Muscle of back (tissue), 11 donors: ENCODE results near the gene TRPM2. TPM values are rescaled to one million over a fixed set of nuclear protein-coding genes. Genes with fewer than 3 reads are reported as not detected.

ENCODE experiments used
- DNase-seq, 3 donors: peaks; one replicate each; pipeline versions ENCODE4 v3.0.0 to v3.0.0-alpha.2; 2013
- polyA plus RNA-seq, 10 donors: library from polyadenylated mRNA; unstranded; fragments of 120-200 nt; gene quantifications; one replicate each; pipeline ENCODE4 v1.2.1, GENCODE V29; 2013; ENCODE audit not compliant: insufficient read length in 10 of 10

The TRPM2 gene
- polyA plus RNA-seq, 10 donors, result 0.74 to 2.4 (median 1.7) TPM

- no peak for DNase-seq
These were observed 127.0 kb downstream of the TRPM2 start for GRCh38 chr21:44480200-44481053.

DNA sequence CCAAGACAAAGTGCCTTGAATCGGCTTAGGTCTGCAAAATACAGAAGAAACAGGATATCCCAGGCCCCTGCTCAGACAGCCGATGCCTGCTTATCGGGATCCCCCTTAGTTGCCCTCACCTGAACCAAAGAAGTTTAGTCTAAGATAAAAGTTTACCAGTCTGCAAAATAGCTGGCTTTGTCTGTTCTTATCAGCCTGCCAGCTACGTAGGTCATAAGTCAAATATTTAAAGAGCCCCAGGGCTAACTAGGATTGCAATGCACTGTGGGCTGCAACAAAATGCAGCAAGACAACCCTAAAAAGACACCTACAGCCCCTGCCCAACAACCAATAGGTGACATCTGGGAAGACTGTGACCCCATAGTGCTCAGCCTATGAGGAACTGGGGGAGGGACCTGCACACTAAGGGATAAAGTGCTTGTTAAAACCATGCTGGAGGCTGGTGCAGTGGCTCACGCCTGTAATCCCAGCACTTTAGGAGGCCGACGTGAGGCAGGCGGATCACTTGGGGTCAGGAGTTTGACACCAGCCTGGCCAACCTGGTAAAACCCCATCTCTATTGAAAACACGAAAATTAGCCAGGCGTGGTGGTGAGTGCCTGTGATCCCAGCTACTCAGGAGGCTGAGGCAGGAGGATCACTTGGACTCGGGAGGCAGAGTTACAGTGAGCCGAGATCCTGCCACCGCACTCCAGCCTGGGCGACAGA lies 129.3 kb downstream of the TRPM2 start:
- no peak for DNase-seq

DNA sequence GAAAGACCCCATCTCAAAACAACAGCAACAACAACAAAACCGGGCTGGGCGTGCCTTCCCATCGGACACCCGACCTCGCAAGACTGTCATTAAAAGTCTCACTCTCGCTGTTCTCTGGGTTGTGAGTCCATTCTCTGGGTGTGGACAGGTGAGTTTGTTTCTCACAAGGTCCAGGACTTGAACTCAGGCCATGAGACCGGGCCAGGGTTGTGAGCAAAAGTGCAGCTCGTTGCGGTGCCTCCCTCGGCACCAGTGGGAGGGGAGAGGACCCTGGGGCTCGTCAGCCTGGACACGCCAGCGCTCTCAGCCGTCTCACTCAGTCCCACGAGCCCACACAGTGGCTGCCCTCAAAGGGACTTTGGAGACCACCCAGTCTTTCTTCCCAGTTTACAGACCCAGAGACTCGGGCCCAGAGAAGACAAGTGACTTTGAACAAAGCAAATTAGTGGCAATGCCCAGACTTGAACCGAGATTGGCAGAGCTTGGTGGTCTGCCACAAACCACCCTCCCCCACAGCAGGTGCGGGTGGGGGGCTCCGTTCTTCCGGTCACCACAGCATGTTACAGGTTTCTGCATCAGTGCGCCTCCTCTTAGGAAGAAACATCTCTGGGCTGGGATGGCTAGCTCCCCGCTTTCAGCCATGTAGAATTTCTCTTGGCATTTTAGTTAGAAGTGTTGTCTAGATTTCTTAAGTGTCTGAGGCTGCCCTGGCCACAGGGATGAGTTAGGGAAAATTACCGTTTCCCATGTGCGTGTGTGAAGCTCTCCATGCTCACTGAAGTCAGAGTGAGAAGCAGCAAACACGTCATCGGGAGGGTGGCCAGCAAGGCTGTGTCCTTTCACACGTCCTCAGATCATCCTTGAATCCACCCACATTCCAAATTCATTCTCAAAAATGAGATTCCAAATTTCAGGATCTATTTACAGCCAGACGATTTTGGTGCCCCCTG lies 130.1 kb downstream of the TRPM2 start:
- no peak for DNase-seq

DNA sequence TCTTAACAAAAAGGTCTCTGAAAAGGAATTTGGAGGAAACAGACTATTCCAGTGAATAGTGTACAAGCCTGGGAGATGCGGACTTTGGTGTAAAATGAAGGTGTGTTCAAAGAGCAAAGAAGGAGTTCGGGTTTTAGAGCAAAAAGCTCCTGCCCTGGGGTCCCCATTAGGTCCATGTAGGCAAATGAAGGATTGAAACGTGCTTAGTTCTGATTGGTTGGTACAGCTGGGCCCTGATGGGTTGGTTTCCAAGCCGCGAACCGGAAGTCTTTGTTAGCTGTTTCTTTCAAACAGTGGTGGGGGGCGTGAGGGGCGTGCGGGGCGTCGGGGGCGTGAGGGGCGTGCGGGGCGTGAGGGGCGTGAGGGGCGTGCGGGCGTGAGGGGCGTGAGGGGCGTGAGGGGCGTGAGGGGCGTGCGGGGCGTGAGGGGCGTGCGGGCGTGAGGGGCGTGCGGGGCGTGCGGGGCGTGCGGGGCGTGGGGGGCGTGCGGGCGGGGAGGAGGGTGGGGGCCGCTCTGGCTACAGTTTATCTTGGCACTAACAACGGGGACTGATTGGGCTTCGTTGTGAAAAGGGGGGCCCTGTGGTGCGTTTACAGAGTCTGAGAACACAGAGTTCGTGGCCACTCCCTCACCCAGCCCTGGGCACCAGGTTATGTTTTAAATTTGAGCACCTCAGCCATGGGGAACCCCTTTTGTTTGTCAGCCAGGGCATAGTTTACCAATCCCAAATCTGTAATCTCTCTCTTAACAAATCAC lies 131.3 kb downstream of the TRPM2 start:
- DNase-seq, result no peak

DNA sequence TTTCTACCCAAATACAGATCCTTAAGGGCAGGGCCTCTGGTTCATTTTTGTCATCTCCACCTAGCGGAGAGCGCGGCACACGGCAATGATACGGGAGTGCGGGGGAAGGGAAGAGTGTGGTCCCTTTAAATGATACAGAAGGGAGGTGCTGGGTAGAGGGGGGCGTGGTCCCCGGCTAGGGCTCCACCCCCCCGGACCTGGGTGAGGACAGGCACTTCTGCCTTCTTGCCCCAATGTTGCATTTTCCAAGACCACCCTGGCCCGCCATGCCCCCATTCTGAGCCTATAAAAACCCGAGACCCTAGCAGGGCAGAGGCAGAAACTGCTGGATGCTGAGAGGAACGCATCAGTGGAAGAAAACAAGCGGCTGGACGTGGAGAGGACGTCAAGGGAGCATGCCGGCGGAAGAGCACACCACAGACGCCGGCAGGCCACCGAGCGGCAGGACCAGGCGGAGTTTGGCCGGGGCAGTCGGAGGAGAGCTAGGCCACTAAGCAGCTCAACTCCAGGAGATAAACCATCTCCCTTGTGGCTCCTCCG lies 131.9 kb downstream of the TRPM2 start:
- DNase-seq, result peak in 1 of 3 donors; percentile 29

GRCh38 chr21:44485796-44486195 lies 132.4 kb downstream of the TRPM2 start:
- no peak for DNase-seq

GRCh38 chr21:44486302-44486701 lies 132.9 kb downstream of the TRPM2 start:
- DNase-seq, result no peak

GRCh38 chr21:44487831-44488230 lies 134.4 kb downstream of the TRPM2 start:
- DNase-seq, result no peak

DNA sequence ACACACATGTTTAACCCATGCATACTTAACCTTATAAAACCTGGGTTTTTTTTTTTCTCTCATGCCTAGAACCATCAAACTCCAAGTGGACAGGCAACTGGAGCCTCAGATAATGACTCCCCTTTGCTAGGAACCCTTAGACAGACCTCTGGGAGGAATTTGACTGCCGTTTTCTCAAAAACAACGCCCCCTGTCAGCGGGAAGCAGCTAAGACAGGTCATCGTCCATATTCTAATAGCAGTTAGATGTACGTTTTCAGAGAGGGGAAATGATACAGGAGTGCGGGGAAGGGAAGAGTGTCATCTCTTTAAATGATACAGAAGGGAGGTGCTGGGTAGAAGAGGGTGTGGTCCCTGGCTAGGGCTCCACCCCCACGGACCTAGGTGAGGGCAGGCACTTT lies 136.5 kb downstream of the TRPM2 start:
- DNase-seq, result no peak

- DNase-seq, result no peak
These were observed 137.0 kb downstream of the TRPM2 start for GRCh38 chr21:44490405-44490804.

GRCh38 chr21:44490816-44491215 lies 137.4 kb downstream of the TRPM2 start:
- no peak for DNase-seq

Other genes starting within 250 kb of the TRPM2 start
- gene PWP2, start 246.2 kb upstream of the TRPM2 start, polyA plus RNA-seq, result 10 to 100 TPM in 1 of 10 donors, 1 to 10 TPM in 8, under 1 TPM in 1; 0.16 to 10.6 (median 5.5) TPM
- gene GATD3, start 219.9 kb upstream of the TRPM2 start, polyA plus RNA-seq, result 10 to 100 TPM; 16.6 to 52.6 (median 33.9) TPM
- 10 to 100 TPM in 1 of 10 donors, 1 to 10 TPM in 9; 5.4 to 11.4 (median 6.9) TPM for gene ICOSLG, start 112.7 kb upstream of the TRPM2 start, polyA plus RNA-seq
- not detected for gene DNMT3L, start 91.7 kb upstream of the TRPM2 start, polyA plus RNA-seq
- gene AIRE, start 67.7 kb upstream of the TRPM2 start, polyA plus RNA-seq, result under 1 TPM in 9 of 10 donors, not detected in 1; 0.05 to 0.19 (median 0.09) TPM
- 10 to 100 TPM; 44.5 to 77.0 (median 57.1) TPM for gene PFKL, start 53.6 kb upstream of the TRPM2 start, polyA plus RNA-seq
- 10 to 100 TPM; 10.5 to 20.6 (median 15.3) TPM for gene CFAP410, start 14.2 kb upstream of the TRPM2 start, polyA plus RNA-seq
- gene LRRC3, start 101.9 kb downstream of the TRPM2 start, polyA plus RNA-seq, result 1 to 10 TPM; 2.0 to 4.3 (median 2.6) TPM
- gene KRTAP10-1, start 186.6 kb downstream of the TRPM2 start, polyA plus RNA-seq, result not detected
- gene KRTAP10-2, start 197.9 kb downstream of the TRPM2 start, polyA plus RNA-seq, result not detected
- not detected for gene KRTAP10-3, start 205.2 kb downstream of the TRPM2 start, polyA plus RNA-seq
- not detected for gene KRTAP10-4, start 220.1 kb downstream of the TRPM2 start, polyA plus RNA-seq
- not detected for gene KRTAP10-5, start 227.0 kb downstream of the TRPM2 start, polyA plus RNA-seq
- gene KRTAP10-6, start 238.9 kb downstream of the TRPM2 start, polyA plus RNA-seq, result not detected
- not detected for gene KRTAP10-7, start 247.0 kb downstream of the TRPM2 start, polyA plus RNA-seq